Measurements from ENCODE around the gene TMEM132D. TPM values are rescaled to one million over a fixed set of nuclear protein-coding genes. Genes with fewer than 3 reads are reported as not detected.

Gene TMEM132D
- total and polyA plus RNA-seq, 4 donors: 0.01 to 0.14 (median 0.08) TPM

DNA sequence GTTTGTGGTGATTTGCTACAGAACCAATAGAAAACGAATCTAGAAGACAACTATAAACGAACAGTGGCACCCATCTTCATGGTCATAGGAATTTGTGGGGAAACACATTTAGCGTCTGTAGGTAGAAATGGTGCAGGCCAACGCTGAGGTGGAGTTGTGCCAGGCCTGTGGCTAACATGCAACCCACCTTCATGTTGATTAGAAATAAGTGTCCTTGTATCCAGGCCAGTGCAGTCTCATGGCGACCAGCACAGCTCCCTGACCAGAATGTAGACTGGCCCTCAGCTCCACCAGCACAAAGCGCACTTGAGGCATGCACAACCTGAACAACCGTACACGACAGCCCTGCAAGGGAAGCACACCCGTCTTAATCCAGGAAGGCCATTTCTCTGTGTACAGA lies 187.0 kb downstream of the TMEM132D start:
- DNase-seq (ENCODE audit: low spot score): no peak
- TF ChIP-seq HNF4A (conservative IDR thresholded peaks at IDR 0.05) (no peak), HNF4G (IDR thresholded peaks at IDR 0.05) (no peak), FOXA2 (IDR thresholded peaks at IDR 0.05) (no peak), TAF1 (conservative IDR thresholded peaks at IDR 0.05) (no peak), NR2F2 (IDR thresholded peaks at IDR 0.05) (no peak), GABPA (IDR thresholded peaks at IDR 0.05 in 1 of 2, conservative IDR thresholded peaks at IDR 0.05 in 1 of 2) (no peak), SP1 (IDR thresholded peaks at IDR 0.05) (no peak)
- TF ChIP-seq, protein P1, sequence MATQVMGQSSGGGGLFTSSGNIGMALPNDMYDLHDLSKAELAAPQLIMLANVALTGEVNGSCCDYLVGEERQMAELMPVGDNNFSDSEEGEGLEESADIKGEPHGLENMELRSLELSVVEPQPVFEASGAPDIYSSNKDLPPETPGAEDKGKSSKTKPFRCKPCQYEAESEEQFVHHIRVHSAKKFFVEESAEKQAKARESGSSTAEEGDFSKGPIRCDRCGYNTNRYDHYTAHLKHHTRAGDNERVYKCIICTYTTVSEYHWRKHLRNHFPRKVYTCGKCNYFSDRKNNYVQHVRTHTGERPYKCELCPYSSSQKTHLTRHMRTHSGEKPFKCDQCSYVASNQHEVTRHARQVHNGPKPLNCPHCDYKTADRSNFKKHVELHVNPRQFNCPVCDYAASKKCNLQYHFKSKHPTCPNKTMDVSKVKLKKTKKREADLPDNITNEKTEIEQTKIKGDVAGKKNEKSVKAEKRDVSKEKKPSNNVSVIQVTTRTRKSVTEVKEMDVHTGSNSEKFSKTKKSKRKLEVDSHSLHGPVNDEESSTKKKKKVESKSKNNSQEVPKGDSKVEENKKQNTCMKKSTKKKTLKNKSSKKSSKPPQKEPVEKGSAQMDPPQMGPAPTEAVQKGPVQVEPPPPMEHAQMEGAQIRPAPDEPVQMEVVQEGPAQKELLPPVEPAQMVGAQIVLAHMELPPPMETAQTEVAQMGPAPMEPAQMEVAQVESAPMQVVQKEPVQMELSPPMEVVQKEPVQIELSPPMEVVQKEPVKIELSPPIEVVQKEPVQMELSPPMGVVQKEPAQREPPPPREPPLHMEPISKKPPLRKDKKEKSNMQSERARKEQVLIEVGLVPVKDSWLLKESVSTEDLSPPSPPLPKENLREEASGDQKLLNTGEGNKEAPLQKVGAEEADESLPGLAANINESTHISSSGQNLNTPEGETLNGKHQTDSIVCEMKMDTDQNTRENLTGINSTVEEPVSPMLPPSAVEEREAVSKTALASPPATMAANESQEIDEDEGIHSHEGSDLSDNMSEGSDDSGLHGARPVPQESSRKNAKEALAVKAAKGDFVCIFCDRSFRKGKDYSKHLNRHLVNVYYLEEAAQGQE (IDR thresholded peaks at IDR 0.05): no peak
- TF ChIP-seq, protein P2, sequence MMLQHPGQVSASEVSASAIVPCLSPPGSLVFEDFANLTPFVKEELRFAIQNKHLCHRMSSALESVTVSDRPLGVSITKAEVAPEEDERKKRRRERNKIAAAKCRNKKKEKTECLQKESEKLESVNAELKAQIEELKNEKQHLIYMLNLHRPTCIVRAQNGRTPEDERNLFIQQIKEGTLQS (IDR thresholded peaks at IDR 0.05): no peak
- TF ChIP-seq, protein P3, sequence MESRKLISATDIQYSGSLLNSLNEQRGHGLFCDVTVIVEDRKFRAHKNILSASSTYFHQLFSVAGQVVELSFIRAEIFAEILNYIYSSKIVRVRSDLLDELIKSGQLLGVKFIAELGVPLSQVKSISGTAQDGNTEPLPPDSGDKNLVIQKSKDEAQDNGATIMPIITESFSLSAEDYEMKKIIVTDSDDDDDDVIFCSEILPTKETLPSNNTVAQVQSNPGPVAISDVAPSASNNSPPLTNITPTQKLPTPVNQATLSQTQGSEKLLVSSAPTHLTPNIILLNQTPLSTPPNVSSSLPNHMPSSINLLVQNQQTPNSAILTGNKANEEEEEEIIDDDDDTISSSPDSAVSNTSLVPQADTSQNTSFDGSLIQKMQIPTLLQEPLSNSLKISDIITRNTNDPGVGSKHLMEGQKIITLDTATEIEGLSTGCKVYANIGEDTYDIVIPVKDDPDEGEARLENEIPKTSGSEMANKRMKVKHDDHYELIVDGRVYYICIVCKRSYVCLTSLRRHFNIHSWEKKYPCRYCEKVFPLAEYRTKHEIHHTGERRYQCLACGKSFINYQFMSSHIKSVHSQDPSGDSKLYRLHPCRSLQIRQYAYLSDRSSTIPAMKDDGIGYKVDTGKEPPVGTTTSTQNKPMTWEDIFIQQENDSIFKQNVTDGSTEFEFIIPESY (IDR thresholded peaks at IDR 0.05): no peak
- H3K36me3 ChIP-seq (ENCODE audit: control insufficient read depth in 4 of 4, insufficient read depth in 3 of 4, low read depth in 1 of 4, low read length in 3 of 4): no peaks in the 10 kb centered on the region
- H3K27ac ChIP-seq (ENCODE audit: low read depth in 1 of 2, low read length in 2 of 2): no peak overlapping the region
- WGBS: 79% methylated on average over 9 of the region's 9 CpGs
- no peaks in the 10 kb centered on the region for H3K4me1 ChIP-seq (ENCODE audit: control insufficient read depth in 4 of 4, insufficient read depth in 4 of 4, low read length in 3 of 4)
- peaks cover 0 to 4% (median 1%) of the 10 kb centered on the region in 4 donors for H3K27me3 ChIP-seq (ENCODE audit: control insufficient read depth in 4 of 4, insufficient read depth in 4 of 4, low read length in 3 of 4)
- no peak overlapping the region for H3K9ac ChIP-seq (ENCODE audit: low read depth in 1 of 2, low read length in 2 of 2)
- peaks cover 0 to 2% (median 0%) of the 10 kb centered on the region in 4 donors for H3K9me3 ChIP-seq (ENCODE audit: control insufficient read depth in 4 of 4, low read length in 3 of 4)
- H3K4me3 ChIP-seq (ENCODE audit: low read depth in 1 of 3, low read length in 3 of 3): no peak overlapping the region

DNA sequence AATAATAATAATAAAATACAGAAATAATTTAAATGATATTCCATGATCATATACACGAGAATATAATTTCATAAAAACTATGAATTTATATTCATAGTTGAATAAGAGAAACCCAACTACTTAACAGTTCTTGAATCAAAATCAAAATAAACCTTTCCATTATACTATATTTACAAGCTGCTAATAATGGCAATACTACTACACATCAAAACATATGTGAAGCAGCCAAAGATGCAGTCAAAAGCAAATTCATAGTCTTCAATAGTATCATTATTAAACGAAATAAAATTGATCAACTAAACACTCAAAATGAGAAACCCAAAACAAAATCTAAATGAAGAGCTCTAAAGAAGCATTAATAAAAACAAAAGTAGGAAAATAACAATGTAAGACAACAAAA lies 197.1 kb downstream of the TMEM132D start:
- 54% methylated on average over 2 of the region's 2 CpGs for WGBS

More for the DNA sequence above, 197.1 kb downstream of the TMEM132D start:
- no peak overlapping the region for H3K4me3 ChIP-seq (ENCODE audit: low read depth in 1 of 3, low read length in 3 of 3)
- H3K4me1 ChIP-seq (ENCODE audit: control insufficient read depth in 4 of 4, insufficient read depth in 4 of 4, low read length in 3 of 4): no peaks in the 10 kb centered on the region
- H3K27me3 ChIP-seq (ENCODE audit: control insufficient read depth in 4 of 4, insufficient read depth in 4 of 4, low read length in 3 of 4): peaks cover 0 to 3% (median 0%) of the 10 kb centered on the region in 4 donors
- H3K9ac ChIP-seq (ENCODE audit: low read depth in 1 of 2, low read length in 2 of 2): no peak overlapping the region
- TF ChIP-seq SP1 (IDR thresholded peaks at IDR 0.05): no peak
- TF ChIP-seq EGR1 (IDR thresholded peaks at IDR 0.05; ENCODE audit: low read depth in 2 of 2): no peak
- TF ChIP-seq GABPA (IDR thresholded peaks at IDR 0.05 in 1 of 2, conservative IDR thresholded peaks at IDR 0.05 in 1 of 2): no peak
- no peak for TF ChIP-seq RXRA (IDR thresholded peaks at IDR 0.05)
- no peak for TF ChIP-seq NR2F2 (IDR thresholded peaks at IDR 0.05)
- no peak for TF ChIP-seq HNF4A (conservative IDR thresholded peaks at IDR 0.05)
- TF ChIP-seq FOXA2 (IDR thresholded peaks at IDR 0.05): no peak
- no peak for TF ChIP-seq FOXA1 (IDR thresholded peaks at IDR 0.05)
- no peak for DNase-seq (ENCODE audit: low spot score)
- peaks cover 2 to 10% (median 5%) of the 10 kb centered on the region in 4 donors for H3K9me3 ChIP-seq (ENCODE audit: control insufficient read depth in 4 of 4, low read length in 3 of 4)
- H3K36me3 ChIP-seq (ENCODE audit: control insufficient read depth in 4 of 4, insufficient read depth in 3 of 4, low read depth in 1 of 4, low read length in 3 of 4): no peaks in the 10 kb centered on the region
- H3K27ac ChIP-seq (ENCODE audit: low read depth in 1 of 2, low read length in 2 of 2): no peak overlapping the region

All from liver (tissue), 9 donors.